Coronary artery (tissue), 2 donors: Measurements from ENCODE around the gene PCBD1.

Experiments
- DNase-seq: peaks from one replicate; pipeline ENCODE4 v3.0.0-alpha.2; 2017; ENCODE audit warnings: low spot score
- H3K27ac ChIP-seq, 2 donors: fragments of 200-600 bp; sonication (generic); one replicate each; pipeline ENCODE4 v1.5.1; 2016 to 2019
- H3K4me3 ChIP-seq: fragments of 200-600 bp; sonication (generic); 2 replicates; pipeline ENCODE4 v1.5.1; 2016; ENCODE audit warnings: mild to moderate bottlenecking, moderate library complexity
- TF ChIP-seq, protein P1 (sequence below): fragments of 200-600 bp; sonication (generic); IDR thresholded peaks from one replicate; pipeline ENCODE4 v1.5.1; 2019; ENCODE audit warnings: antibody characterized with exemption

PCBD1 gene

DNA sequence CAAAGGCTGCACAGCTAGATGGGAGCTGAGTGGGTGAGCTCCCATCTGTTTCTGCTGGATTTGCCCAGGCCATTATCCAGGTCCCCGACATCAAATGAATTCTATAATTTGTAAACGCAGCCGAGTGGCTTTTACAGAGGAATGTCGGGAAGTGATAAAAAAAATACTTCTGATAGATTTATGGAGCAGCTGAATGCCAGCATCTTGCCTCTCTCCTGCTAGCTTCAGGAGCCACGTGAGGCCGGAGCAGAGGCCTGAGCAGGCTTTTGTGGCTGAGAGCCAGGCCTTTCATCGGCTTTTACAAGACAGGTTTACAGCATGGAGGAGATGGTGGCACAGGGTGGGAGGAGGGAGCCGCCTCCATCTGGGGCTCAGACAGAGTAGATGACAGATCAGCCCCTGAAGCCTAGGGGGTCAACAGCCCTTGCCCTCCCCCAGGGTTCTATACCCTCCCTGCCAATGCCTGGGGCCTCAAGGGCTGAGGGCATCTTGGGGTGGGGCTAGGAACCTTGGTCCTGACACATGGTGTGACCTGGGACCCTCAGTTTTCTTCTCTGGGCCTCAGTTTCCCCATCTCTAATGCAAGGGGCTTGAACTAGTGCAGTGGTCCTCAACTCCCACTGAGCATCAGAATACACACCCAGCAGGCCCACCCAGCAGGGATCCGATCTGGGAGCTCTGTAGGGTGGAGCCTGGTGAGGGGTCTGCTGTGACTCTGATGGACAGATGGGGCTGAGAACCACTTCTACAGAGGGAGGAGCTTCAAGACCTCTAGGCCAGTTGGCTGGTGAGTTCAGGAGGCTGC, 44.2 kb upstream of the PCBD1 start:
- DNase-seq: no peak
- Histone ChIP-seq H3K4me3 (no peak overlapping the region), H3K27ac (no peak overlapping the region)
- TF ChIP-seq, protein P1, sequence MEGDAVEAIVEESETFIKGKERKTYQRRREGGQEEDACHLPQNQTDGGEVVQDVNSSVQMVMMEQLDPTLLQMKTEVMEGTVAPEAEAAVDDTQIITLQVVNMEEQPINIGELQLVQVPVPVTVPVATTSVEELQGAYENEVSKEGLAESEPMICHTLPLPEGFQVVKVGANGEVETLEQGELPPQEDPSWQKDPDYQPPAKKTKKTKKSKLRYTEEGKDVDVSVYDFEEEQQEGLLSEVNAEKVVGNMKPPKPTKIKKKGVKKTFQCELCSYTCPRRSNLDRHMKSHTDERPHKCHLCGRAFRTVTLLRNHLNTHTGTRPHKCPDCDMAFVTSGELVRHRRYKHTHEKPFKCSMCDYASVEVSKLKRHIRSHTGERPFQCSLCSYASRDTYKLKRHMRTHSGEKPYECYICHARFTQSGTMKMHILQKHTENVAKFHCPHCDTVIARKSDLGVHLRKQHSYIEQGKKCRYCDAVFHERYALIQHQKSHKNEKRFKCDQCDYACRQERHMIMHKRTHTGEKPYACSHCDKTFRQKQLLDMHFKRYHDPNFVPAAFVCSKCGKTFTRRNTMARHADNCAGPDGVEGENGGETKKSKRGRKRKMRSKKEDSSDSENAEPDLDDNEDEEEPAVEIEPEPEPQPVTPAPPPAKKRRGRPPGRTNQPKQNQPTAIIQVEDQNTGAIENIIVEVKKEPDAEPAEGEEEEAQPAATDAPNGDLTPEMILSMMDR: no peak

DNA sequence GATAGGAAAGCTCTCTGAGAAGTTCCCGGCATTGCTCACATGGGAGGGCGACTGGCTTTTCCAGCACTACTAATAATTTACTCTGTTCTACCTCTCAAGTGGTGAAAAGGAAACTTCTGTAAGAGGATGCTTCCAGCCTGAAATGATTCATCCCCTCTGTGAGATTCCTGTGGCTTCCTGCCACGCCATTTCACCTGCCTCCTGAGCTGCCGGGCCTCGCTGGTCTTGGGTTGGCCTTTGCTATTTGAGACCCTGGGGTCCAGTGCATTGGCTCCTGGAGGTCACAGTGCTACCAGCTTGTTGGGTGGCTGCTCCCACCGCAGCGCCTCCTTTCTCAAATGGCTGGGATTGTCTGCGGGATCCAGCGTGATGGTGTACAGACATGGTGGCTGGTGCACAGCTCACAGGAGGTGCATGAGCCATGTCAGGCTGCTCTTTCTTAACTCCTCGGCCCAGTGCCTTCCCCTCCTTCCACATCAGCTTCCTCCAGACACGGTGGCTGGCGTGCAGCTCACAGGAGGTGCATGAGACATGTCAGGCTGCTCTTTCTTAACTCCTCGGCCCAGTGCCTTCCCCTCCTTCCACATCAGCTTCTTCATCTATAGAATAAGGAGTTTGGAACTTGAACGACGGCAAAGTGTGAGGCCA, 42.9 kb upstream of the PCBD1 start:
- H3K27ac ChIP-seq: no peak overlapping the region
- H3K4me3 ChIP-seq: no peak overlapping the region
- DNase-seq: no peak
- TF ChIP-seq, protein P1: no peak

DNA sequence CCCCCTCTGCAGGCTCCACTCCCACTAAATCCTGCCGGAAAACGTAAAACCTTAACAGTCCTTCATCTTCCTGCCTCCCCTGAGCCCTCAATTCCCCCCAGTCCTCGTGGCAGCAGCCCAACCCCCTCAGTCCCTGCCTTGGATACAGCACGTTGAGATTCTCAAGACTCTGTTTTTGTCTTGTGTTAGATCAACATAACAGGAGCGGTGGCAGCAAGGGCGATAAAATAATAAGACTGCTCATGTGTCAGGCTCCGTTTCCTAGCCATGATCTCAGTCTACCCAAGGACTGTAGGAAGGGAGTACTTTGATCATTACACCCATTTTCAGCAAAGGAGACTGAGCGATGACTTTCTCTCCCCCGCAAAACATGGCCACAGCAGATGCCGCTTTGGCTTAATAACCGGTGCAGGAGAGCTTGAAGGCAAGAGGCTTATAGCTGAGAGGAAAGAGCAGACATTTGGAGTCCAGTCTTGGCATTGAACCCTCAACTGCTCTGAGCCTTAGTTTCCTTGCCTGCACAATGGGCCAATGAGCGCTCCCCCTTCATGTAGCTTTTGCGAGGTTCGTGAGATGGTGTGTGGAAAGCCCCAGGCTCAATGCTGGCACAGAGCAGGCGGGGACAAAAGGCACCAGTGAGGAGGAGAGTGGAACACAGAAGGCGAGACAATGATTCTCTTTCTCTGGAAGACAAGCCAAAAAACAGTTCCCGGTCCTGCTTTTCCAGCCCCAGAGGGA, 42.1 kb upstream of the PCBD1 start:
- Histone ChIP-seq H3K27ac (no peak overlapping the region), H3K4me3 (no peak overlapping the region)
- DNase-seq: no peak
- TF ChIP-seq, protein P1: no peak

DNA sequence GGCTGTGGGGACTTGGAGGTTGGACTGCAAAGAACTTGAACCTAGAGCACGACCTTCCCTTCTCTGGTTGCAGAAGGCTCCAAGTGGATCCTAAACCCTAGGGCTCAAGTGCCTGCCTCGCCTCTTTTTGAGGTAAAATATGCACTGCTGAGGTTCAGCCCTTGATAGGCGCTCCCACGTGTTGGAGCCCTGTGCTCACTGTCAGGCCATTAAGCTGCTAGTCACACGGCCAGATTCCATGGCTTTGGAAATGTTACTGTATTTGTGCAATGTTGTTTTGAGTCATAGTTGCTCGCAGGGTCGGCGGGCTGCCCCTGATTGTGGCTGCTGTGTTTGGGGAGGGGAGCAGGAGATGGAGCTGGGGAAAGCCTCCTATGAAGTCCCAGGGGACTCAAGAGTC, 39.8 kb upstream of the PCBD1 start:
- TF ChIP-seq, protein P1: no peak
- no peak overlapping the region for H3K4me3 ChIP-seq
- DNase-seq: no peak
- H3K27ac ChIP-seq: no peak overlapping the region

DNA sequence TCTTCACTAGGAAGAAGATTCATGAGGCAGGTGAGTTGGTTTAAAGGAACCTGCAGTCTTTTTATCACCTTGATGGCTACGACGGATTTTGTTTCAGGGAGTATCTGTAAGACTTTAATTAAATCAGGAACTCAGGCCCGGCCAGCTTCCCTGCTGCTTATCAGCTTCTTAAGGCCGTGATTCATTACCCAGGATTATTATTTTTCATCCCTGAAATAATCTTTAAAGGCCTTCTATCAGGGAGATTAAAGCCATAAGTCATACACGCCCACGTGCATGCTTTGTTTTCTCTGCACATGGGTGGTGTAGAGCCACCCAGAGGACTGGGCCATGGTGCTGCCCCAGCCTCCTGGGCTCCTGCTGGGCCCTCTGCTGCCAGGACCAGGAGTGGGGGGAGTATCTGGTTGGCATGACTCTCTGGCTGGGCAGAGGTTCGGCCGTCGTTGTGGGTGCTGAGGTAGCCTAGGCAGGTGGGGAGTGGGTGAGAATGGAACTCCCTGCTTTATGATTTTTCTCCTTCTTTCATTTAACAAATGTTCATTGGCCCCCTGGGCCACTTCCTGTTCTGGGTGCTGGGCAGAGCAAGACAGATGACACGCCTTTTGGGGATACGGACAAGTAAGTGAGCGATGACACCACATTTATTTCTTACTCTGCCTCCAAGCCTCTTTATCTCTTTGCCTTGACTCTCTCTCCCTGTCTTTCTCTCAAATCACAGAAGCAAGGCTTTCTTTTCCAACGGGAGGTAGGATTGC, 39.0 kb upstream of the PCBD1 start:
- Histone ChIP-seq H3K4me3 (no peak overlapping the region), H3K27ac (no peak overlapping the region)
- TF ChIP-seq, protein P1: no peak
- no peak for DNase-seq

DNA sequence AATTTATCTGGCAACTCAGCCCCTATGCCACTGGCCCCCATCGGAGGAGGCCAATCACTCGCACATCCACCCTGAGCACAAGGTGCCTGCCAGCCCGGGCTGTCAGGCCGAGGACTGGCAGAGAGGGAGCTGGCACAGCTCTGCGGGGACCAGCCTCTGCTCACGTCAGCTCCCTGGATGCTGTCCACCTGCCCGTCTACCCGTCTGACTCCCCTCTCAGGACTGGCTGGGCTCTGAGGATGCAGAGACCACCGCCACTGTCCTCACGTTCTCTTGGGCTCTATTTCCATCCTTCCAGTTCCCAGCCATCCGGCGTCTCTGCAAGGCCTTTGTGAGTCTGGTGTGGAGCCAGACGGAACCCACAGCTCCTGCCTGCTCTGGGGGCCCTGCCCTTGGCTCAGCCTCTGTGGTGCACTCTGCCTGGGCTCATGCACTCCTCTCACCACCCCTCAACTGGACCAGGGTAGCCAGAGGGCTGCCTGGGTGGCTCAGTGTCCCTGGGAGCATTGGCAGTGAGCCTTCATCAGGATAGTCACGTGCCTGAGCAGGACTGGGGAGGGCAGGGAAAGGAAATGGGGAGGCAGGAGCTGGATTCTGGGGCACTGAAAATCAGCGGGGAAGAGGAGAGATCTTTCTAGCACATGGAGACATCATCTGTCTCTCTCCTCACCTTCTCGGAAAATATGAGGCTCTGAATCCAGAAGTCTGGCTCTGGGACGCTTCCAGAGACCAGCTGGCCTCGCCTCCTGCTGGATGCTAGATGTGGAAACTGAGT, 38.0 kb upstream of the PCBD1 start:
- no peak overlapping the region for H3K27ac ChIP-seq
- TF ChIP-seq, protein P1: no peak
- H3K4me3 ChIP-seq: no peak overlapping the region
- no peak for DNase-seq
